ENCODE measurements around the gene KCNIP3.
"Not testable (repeated sequence)": the region's sequence is repeated elsewhere in the genome, so short reads cannot be mapped to it uniquely, and the experiment has no call there.

KCNIP3 gene

DNA sequence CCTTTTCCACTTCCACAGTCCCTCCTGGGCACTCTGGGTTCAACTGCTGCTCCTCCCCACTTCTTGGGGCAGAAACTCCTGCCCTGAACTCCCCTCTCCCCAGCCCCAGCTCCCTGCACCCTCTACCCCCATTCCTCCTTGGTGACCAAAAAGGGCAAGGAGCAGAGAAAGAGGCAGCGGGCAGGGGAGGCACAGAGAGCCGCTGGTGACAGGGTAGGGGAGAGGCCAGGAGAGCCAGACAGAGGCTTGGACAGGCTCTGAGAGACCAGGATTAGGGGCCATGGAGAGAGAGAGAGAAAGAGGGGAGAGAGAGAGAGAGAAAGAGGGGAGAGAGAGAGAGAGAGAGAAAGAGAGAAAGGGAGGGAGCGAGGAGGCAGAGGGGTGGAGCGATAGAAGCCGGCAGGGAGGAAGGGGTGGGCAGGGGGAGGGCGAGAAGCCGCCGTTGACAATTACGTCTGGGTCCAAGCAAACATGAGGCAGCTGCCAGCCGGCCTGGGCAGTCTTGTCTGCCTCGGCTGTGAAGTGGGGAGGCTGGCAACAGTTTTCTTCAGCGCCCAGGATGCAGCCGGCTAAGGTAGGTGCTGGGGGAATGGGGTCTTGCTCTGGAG lies at the start of gene KCNIP3:
Gene KCNIP3 (plus strand): TSS at position 468 of the 608 bp plus-strand sequence. CDS start 92 bp downstream, at position 560.
- no peak for FAIRE-seq

DNA sequence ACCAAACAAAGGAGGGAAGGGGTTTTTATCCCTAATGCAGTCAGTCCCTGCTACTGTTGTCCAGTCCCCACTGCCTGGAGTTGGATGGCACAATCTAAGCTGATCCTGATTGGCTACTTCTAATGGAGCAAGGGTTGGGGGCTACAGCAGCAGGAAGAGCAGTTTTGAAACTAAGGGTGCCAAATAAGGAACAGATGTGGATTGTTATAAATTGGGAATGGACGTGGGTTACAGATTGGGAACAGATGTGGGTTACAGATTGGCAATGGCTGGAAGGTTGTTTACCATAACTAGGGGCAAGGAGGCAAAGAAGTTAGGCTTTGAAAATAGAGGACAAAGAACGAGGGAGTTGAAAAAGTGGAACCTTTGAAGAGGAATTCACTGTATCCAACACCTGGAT lies 38.9 kb upstream of the KCNIP3 start:
- no peak for FAIRE-seq

DNA sequence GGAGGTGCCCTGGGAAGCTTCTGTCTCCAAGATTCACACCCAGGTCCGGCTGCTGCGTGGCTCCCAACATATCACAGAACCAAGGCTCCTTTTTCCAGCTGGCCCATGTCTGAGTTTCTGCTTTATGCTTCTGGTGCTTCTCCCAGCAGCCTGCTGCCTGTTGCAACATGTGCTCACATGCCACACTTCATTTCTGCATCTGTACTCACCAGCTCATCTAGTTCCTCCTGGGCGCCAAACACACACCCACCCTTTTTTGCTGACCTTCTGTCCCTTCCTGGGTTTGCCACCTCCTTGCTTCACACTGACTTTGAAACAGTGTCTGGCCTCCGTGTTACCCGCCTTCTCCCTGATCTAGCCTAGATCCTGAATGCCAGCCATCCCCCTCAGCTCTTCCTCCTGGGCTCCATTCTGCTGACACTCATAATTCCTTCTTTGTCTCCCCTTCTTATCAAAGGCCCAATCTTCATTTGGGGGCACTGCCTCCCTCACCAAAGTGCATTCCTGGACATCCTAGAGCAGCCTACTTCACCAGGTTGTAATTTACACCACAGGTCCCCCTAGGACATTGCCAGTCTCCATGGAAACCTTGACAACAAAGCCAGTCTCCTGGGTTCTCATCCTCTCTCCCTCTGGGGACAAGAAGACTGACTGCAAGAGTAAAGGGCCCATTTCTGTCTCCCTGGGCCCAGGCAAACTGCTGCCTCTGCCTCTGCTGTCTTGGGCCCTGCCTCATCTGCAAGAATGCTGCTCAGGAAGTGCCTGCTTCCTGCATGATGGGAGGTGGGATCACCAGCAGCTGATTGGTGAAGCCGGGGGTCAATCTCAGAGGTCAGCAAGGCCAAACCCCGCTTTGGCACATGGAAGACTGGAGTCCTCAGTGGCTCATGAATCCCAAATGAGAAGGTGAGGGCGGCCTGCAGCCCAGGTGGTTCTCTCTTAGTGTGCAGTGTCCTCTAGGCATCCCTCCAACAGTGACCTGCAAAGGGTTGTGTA lies 36.8 kb upstream of the KCNIP3 start:
- FAIRE-seq: no peak

DNA sequence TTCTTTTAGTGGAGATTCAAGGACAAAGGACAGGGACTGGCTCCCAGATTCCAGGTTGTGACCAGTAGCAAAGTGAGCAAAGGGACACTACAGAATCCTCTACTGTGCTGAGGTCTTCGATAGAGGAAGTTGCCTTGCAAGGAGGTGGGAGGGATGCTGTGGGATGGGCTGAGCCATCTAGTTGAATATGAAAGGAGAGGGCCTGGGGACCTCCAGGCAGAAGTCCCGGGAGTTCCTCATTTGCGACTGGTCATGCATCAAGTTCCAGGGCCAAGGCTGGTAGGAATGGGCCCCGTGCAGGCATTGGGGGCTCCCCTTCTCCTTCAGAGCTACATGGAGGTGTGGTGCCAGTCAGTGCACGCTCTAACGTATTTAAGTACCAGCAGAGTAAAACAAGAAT lies 35.5 kb upstream of the KCNIP3 start:
- FAIRE-seq: no peak

DNA sequence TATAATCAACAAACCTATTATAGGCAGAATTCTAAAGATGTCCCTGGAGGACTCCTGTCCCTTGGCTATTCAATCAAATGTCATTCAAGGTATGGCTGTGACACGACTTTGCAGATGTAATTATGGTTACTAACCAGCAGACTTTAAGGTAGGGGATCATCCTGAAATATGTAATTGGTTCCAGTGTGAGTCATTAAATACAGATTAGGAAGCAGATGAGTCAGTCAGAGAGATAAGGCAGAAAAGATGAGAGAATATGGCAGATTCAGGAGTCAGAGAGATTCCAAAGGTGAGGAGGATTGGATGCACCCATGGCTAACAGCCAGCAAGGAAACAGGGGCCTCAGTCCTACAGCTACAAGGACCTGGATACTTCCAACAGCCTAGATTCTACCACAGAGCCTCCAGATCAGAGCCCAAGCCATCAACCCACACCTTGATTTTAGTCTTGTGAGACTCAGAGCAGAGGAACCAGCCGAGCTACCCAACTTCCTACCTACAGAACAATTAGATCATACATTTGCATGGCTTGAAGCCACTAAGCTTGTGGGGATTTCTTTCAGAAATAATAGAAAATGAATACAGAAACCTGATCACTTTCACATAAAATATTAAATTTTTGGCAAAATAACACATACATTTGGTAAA lies 34.1 kb upstream of the KCNIP3 start:
- no peak for FAIRE-seq

DNA sequence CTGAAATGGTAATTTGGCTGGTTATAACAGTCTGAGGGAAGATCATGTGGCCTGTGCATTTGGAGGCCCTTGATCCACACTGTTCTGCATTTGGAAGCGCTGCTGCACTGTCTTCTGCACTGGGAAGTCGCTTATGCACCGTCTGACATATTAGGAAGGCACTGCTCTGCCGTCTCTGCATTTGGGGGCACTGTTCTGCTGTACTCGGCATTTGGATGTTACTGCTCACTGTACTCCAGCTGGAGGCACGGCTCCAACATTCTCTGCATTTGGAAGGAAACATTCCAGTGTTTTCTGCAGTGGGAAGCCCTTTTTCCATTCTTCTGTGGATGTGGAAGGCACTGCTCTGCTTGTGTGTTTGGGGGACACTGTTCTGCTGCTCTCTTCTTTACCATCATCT lies 32.5 kb upstream of the KCNIP3 start:
- FAIRE-seq: no peak

DNA sequence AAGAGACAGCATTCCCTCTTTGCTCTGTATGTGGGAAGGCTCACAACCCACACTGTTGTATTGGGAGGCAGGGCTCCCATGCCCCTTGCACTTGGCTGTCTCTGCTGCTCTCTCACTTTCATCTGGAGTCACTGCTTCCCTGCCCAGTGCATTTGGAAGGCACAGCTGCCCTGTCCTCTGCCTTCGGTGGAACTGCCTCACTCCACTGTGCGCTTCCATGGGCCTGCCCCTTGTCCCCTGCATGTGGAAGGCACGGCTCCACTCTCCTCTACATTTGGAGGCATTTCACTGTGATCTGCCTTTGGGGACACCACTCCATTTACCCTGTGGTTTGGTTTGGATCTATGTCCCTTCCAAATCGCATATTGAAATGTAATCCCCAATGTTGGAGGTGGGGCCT lies 32.0 kb upstream of the KCNIP3 start:
- no peak for FAIRE-seq

DNA sequence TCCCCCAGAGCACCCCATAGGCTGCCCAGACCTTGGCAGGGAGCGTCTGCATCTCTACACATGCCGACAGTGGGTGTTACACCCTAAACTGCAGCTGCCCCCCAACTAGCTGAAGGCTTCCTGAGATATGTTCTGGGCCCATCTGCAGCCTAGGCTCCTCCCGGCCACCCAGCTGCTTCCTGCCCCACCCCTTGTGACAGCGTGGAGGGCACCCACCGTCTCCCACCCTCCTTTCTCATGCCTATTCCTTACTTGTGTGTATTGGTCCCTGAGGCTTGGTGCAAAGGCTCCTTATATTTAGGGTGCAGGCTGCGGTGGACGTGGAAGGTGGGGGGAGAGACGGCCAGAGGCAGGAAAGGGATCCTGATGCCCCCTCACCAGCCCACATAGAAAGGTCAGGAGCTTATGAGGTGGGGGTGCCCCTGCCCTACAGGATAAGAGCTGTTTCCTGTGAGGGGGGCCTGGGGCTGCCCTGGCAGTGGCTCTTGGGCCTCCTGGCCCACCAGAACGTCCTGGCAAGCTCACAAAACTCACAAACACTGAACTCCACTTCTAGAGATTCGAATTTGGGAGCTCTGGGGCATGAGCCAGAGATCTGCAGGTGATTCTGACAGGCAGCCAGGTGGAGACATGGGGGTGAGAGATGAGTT lies 30.2 kb upstream of the KCNIP3 start:
- no peak for FAIRE-seq

DNA sequence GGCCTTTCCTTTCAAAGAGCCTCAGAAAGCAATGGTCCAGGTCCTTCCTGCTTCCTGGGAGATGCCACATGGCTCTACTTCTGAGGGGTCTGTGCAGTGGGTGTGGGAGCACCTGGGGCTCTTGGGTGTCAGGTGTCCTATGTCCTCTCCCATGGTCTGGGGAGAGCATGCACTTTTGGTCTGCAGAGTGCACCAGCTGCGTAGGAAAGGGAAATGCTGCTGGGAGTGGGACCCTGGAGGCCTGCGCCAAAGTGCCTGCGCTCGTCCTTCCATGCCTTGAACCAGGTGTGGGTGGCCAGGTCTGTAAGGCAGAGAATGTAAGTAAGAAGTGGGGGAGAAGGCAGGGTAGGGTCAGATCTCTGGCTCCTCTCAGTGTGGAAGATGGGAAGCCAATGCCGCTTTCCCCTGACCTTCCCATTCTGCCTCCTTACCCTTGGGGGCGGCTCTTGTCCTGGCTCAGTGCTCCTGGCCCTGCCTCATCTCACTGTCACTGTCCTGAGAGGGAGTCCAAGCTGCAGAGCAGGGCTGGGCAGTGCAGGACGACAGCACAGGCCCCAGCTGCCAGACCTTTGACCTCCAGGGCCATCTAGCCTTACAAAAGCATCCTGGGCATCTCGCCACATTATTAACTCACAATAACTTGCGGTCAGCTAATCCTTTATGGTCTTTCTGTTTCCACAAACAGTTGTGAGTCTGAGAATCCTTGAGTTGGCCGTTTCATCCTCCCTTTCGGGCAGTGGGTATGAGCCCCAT lies 29.5 kb upstream of the KCNIP3 start:
- FAIRE-seq: no peak

DNA sequence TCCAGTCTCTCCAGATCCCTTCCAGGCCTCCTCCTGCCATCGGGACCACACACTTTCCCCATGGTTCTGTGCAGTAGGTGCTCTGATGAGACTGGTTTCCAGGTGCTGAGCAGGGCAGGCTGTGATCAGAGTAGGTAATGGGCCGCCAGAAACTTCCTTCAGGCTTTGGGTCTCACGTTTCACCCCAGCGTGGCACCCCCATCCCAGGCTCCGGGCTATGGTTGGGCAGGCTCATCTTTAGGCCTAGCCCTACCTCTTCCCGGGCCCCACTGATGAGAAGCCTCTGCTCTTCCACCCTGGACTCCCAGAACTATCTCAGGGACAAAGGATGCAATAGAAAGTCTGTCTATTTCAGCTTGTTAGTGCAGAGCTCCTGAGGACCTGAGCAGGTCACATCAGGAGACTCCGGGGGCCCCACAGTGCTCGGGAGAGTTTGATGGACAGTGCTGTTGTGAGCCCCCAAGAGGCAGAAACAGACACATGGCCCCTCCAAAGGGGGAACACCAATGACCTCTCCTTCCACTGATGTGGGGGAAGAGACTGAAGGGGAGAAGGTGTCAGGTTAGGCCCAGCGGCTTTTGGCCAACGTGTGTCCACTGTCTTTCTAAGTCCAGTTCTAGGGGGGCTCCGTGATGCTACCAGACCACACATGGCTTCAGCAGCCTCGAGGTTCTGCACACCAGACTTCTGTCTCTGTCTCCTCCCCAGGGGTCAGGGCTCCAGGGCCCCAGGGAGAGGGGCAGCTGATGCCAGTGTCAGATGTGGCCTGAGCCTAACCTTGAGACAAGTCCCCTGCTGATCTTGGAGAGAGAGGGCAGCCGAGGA lies 28.7 kb upstream of the KCNIP3 start:
- FAIRE-seq: no peak

DNA sequence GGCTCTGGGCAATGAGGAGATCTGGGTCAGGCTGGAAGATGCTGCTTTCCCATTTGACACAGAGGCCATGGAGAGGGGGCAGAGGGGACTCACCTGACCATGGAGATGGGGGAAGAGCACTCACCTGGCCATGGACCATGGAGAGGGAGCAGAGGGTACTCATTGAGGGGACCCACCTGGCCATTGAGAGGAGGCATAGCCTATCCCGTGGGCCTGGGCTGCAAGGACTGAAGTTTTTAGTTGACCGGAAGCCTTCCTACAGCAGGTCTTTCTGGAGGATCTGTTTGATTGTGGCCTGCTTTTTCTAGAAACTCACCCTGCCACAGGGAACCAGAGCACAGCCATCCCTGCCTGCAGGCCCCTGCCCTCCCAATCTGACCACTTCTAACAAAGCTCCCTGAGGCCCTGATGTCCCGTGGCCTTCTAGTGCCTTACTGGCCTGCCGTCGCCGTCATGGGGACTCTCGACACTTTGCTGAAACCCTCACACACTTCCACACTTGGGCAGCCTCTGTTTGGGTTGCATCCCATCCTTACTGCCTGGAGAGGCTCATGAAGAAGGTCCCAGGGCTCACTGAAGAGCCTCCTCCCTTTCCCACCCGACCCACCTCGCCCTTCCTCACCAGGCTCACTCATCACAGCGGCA lies 28.0 kb upstream of the KCNIP3 start:
- no peak for FAIRE-seq

DNA sequence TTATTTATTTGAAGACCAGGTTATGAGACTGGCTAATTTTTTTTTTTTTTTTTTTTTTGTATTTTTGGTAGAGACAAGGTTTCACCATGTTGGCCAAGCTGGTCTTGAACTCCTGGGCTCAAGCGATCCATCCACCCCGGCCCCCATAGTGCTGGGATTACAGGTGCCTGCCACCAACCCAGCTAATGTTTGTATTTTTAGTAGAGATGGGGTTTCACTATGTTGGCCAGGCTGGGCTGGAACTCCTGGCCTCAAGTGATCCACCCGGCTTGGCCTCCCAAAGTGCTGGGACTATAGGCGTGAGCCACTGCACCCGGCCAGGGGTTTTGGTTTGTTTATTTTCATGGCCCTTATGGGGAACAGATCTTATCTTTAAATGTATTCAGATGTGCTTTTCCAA lies 27.4 kb upstream of the KCNIP3 start:
- not testable (repeated sequence) for FAIRE-seq

DNA sequence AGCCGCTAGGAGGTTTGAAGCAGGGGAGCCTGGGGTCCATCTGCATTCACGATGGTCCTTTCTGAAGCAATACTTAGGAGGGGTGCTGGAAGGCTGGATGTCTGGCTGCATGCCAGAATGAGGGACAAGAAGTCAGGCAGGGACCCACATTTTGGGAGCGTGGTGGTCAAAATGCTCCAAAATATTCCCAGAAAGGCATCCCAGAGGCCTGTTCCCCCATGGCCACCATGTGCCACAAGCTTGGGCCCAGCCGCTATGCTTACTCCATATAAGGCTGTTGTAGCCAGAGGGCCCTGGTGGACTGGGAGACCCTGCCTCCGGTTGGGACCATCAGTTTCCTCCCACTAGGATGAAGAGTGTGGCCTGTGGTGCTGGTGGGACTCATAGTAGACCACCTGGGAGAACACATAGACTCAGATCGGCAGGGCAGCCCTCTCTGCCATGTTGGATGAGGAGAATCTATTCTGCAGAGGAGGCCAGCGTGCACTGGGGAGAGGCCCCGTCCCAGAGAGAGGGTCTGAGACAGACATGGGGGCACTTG lies 26.5 kb upstream of the KCNIP3 start:
- FAIRE-seq: no peak

DNA sequence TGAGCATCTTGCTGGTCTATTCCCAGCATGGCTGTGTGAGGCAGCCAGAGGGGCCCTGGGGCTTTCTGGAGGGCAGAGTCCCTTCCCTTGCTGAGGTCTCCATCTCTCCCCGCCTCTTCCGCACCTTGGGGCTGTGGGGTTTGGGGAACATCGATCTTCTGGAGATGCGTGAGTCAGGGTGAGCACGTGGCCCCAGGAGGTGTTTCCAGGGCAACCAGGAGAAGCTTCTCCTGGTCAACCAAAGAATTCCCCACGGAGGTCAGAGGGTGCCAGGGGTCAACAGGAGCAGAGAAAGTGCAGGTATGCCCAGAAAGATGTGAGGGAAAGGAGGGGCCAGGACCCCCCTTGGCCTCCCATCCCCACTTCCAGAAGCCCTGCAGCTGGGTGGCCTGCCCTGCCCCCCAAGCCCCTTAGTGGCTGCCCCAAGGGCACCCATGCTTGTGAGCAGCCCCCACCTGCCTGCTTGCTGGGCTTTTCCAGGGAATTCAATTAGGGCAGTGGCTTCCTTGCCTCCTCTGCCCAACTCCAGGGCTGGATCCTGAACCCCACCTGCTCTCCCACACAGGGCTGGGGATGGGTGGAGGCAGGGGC lies 25.7 kb upstream of the KCNIP3 start:
- no peak for FAIRE-seq

DNA sequence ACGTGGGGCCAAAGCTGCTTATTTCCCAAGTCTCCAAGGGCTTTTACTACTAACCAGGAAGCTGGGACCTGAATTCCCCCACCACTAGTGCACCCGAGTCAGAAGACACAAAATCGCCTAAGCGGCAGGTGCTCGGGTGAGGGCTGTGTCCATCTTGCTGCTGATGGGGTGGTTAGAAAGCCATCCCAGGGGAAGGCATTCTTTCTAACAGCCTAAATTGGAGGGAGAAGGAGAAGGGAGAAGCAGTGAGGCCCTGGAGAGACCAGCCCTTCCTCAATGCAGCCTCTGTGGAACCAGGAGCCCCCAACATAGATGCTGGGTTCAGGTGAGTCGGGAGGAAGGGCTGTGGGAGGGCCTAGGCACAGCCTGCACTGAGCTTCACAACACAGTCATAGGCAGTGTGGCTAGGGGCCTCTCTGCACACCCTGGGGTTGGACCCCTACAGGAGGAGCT lies 24.8 kb upstream of the KCNIP3 start:
- FAIRE-seq: no peak

DNA sequence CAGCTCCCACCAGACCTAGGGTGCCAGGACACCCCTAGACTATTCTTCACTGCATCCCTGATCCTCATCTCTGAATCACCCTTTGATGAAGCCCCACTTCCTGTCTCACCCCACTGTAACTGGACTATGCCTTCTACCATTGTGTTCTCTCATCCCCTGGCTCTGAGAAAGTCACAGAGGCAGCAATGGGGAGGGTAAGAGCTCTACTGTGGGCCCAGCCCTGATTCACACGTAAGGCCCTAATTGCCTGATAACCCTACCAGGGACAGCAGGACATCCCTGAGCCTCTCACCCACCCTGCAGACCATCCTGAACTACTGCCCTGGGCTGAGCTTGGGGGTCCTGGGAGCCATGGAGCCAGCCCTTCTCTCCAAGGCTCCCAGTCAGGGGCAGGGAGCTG lies 24.4 kb upstream of the KCNIP3 start:
- no peak for FAIRE-seq

DNA sequence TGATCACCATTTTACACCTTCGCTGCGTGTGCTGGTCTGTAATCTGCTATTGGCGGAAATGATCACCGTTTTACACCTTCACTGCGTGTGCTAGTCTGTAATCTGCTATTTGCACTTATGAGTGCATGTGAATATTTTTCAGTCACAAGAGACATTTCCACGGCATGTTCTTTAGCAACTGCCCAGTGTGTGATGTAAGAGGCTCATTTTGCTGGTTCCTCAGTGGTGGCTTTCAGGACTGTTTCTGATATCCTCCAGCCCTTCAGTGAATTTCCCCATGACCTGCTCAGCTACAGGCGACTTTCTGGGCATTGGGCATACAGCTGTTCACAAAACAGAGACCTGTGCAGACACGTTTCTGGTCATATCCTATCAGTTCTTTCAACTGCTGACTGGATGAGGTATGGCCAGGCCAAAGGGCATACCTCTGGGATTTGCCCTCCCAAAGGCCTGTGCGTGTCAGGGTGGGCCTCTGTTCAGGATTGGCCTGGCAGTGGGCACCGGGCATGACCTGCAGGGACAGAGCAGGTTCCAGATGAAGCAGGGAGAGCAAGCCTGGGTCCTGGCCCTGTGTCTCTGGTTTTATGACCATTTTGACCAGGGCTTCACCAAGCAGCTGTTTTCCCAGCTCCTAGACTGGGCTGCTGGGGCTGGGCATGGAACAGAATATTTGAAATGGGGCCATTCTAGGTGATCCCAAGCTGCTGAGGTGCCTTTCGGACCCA lies 23.4 kb upstream of the KCNIP3 start:
- no peak for FAIRE-seq

DNA sequence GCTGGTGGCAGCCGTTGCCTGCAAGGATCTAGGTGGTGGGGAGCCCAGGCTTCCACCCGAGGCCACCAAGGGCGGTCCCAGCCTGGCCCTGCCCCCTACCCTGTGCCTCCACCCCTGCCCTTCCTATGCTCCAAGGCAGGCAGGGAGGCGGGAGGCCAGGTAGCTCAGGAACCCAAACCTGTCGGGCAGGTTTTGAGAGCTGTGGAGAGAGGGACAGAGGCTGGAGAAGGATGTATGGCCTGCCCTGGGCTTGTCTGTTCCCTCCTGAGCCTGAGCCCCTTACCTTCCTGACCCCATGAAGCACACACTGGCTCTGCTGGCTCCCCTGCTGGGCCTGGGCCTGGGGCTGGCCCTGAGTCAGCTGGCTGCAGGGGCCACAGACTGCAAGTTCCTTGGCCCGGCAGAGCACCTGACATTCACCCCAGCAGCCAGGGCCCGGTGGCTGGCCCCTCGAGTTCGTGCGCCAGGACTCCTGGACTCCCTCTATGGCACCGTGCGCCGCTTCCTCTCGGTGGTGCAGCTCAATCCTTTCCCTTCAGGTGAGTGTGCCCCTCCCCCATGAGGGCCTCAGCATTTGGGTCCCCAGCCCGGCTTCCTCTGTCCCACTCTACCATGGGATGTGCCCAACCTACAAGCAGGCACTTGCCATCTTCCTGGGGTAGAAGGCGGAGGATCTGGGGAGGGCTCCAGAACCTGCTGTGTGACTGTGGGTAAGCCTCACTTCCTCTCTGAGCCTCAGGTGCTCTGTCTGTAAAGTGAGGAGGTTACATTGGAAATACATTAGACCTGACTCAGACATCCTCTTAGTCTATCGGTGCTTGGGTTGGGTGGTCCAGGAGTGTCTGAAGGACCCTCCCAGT lies 22.6 kb upstream of the KCNIP3 start, which contains the start of gene PROM2:
Gene PROM2 (plus strand): TSS at position 159 of the 860 bp plus-strand sequence. CDS start 137 bp downstream, at position 296.
- no peak for FAIRE-seq
